SW 1271 (cell line): ENCODE measurements around the gene GPR18.

Experiments used
- DNase-seq, 2 experiments: peaks; one replicate each; lab custom pipeline; 2025; lab: John Stamatoyannopoulos, UW

The GPR18 gene

GRCh38 chr13:99258210-99258860 lies at the start of gene GPR18:
Gene GPR18, minus strand, starts transcription at chr13:99258379. Its CDS starts 2,507 bp downstream, at chr13:99255872.
- no peak for DNase-seq

DNA sequence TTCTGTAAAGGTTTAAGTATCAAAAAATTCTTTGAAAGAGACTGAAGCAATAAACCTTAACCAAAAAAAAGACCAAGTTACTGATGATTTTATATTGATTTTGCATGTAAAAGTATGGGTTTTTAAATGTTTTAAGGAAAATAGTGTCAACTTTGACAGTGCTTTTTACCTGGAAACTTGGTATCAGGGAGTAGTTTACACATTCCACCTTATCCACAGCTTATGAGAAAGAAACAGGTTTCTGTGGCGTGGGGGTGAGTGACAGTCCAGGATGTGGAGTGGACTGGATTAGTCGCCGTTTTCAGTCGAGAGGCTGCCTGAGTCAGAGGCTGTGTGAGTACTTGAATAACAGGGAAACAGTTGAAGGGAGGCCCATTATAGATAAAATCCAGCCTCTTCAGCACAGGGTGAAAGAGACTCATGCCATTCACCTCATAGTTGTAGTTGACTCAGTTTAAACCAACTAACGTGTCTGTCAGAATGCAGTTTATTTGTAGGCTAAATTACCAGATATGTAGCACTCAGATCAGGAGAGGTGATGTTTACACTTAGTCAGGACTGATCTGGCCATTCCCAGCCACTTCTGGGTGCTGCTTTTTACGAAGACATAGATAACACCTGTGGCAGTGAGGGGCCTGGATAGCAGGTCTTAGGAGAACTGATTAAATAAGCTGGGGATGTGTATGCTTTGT lies 49.6 kb upstream of the GPR18 start:
- DNase-seq = peak in 1 of 2 experiments; percentile 16

DNA sequence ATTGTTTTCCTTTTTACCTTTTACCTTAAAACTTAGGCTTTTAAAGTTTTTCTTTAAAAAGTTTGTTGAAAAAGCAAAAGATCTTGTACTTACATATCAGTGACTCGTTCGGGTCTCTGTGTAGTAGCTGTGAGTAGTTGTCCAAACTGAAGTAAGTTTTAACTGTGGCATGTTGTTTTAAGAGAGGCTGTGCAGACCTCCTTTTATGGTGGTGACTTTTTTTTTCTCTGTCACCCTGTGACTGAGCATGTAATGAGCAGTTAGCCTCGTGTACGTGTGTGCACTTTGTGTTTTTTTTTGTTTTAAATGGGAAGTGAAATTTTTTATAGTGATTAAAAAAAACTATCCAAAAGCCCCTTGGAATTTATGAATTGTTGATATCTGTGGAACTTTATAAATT lies 49.1 kb upstream of the GPR18 start, which contains the start of gene GPR183:
TSS of gene GPR183 (minus strand) at position 153 of the 400 bp plus-strand sequence. CDS start 11,254 bp downstream, outside the sequence.
- DNase-seq = no peak

- DNase-seq = no peak
These were observed 47.4 kb upstream of the GPR18 start for GRCh38 chr13:99305566-99305965.

GRCh38 chr13:99305158-99305557 lies 47.0 kb upstream of the GPR18 start:
- no peak for DNase-seq

DNA sequence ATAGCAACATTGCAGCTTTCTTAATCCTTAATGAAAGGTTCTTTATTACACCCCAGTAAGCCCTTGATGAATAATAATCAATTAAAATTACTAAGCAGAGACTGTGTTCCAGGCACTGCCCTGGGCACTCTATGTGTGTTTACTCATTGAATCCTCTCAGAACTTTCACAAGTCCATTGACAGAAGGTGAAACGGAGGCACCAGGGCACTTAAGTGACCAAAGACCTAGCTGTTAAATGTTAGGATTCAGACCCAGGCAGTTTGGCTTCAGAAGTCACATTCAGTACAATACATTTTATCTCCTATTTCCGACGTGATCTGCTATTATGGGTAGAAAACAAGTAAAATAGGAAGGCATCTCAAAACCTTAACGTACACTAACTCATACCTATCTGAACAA lies 46.4 kb upstream of the GPR18 start:
- DNase-seq = no peak

DNA sequence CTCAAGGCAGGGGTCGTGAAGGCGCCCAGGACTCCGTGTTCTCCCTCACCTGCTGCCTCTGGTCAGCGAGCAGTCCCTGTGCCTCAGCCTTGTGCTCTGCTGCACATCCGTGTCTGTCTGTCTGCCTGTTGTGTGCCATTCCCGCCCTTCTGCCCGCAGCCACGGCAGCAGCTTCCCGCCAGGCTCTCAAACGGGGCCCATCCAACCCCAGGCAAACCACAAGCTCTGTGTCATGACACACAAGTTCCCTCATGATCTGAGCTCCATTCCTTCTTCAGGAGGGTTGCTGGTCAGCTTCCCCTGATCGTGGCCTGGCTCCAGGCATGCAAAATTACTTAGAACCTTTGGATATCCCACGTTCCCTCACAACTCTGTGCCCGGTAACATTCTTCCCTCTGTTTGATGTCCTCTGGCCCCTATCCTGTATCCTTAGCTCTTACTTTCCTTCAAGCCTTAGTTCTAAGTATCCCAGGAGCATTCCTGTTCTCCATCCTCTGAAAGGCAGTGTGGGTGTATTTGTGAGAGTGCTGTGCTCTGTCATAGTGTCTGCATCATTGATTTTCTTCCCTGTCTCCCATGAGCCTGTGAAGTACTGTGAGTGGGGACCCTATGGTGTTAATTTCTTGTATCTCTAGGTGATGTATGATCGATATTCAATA lies 45.8 kb upstream of the GPR18 start:
- no peak for DNase-seq

DNA sequence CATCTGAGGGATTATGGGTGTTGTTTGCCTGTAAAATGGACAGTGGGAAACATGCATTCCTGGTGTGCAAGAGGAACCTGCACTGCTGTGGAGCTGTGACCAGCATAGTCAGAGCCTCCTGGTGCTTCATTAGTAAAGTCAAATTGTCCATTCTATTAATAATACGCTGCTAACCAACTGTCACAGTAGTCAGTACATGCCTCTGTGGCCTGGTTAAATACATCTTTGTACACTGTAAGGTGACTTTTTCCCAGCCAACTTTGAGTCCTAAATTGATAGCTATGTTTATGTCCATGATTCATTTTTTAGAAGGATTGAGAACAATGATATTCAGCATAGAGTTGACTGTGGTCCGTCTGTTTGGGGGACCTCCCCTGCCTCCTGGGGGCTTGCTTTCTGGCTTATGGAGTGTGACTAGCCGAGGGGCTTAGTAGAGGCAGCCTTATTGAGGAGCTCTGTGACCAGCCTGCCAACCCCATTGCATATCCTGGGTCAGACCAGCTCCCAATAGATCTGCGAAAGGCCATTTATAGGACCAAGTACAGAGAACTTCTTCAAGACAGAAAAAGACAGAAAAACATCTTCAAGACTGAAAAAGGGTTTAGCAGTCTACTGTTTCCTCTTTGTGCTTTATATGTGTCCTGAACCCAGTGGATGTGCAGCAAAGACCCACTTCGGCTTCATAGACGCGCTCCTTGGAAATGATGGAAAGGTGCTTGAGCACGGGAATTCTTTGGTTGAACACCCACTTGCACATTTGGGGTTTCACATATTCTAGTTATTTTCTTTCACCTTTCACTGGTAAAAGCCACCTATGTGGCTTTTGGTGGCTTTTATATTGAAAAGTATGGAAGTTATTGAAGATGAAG lies 44.7 kb upstream of the GPR18 start:
- no peak for DNase-seq

- DNase-seq = no peak
These were observed 43.9 kb upstream of the GPR18 start for GRCh38 chr13:99301913-99302636.

DNA sequence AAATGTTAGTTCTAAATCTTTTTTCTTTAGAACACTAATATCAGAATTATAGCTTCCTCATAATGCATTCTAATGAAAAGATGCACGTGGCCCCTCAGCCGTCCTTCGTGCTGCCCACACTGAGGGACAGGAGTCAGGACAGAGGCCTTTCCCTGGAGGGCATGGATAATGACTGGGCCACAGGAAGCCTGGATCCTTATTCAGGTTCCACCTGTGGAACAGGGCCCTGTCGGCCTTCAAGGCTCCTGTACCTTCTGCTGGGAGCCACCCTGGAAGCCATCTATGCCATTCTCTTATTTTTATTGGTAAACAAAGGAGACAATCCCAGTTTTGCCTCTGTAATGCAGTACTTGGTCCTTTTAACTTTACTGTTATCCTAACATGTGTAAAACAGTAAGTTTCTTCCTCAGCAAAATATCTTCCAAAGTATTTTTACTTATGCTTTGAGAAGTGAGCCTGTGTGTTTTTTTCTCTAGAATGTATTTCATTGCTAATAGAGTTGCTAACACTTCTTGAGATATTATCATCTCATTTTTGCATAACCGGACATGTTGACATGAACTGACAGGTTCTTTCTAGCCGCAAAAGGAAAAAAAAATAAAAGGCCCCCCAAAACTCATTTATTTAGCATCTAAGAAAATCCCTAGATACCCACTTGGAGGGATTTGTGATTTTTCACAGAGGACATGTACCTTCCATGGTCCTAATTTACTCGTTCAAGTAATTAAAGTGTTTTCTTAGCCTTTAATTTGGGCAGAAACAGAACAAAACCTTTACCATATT lies 43.1 kb upstream of the GPR18 start:
- no peak for DNase-seq

GRCh38 chr13:99299920-99300341 lies 41.8 kb upstream of the GPR18 start:
- no peak for DNase-seq

- DNase-seq = no peak
These were observed 41.2 kb upstream of the GPR18 start for GRCh38 chr13:99299256-99299919.

- DNase-seq = no peak
These were observed 39.9 kb upstream of the GPR18 start for GRCh38 chr13:99298056-99298455.

GRCh38 chr13:99297331-99297730 lies 39.2 kb upstream of the GPR18 start:
- DNase-seq = no peak

GRCh38 chr13:99296398-99296797 lies 38.2 kb upstream of the GPR18 start:
- no peak for DNase-seq

GRCh38 chr13:99295488-99296252 lies 37.5 kb upstream of the GPR18 start:
- DNase-seq = no peak

- DNase-seq = no peak
These were observed 36.8 kb upstream of the GPR18 start for GRCh38 chr13:99294958-99295357.

DNA sequence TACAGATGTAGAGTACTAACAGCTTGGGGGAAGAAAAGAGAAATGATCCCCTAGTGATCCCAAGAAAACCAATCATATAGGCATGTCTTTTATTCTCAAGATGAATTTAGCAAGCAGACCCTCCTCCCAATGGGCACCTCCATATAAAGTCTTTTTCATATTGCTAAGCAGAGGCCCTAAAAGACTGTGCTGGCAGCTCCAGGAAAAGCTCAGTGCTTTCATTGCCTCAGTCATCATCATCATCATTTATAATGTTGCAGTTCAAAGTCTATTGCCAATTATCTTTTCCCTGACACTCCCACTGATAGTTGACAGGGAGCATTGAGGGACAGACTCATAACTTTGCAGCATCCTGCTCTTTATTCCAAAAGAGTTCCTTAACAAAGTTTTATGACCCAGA lies 36.0 kb upstream of the GPR18 start:
- DNase-seq = no peak

DNA sequence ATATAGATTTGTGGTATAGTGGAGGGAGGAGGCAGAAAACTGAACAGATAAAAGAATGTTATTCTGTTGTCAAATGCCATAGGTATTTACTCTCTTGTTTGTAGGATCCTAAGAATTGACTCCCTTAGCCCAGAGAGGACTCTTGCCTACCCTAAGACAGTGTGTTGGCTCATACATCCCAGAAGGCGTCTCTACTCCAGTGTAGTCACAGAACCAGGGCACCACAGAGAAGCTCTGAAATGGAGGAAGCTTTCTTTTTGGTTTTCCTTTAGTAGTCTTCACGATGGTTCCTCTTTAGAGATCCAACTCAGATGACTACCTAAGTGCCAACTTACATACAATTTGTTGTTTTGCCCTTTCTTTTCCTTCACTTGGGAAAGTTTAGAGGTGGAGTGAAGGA lies 35.0 kb upstream of the GPR18 start:
- no peak for DNase-seq
